ENCODE measurements around the gene CYSRT1. TPM values are rescaled to one million over a fixed set of nuclear protein-coding genes. Genes with fewer than 3 reads are reported as not detected.

CYSRT1 gene
- polyA plus RNA-seq, 1 donor (not counting 4 experiments of a cell fraction or from before 2014, with no cell fraction given): 0.80 TPM

- no peak overlapping the region for H3K4me3 ChIP-seq (ENCODE audit: control insufficient read depth in 2 of 3, extremely low read depth in 1 of 3, insufficient read depth in 2 of 3, low read depth in 1 of 3, low read length in 3 of 3)
- H3K4me2 ChIP-seq (ENCODE audit: control insufficient read depth, extremely low read depth, insufficient read depth, low read depth, low read length): no peak overlapping the region
- H3K4me1 ChIP-seq (ENCODE audit: control insufficient read depth, extremely low read depth, insufficient read depth, low read length): peaks cover 12% of the 10 kb centered on the region
Measured at GRCh38 chr9:137182836-137183235, 42.1 kb upstream of the CYSRT1 start.

GRCh38 chr9:137183980-137184595 lies 40.9 kb upstream of the CYSRT1 start:
- Histone ChIP-seq H3K27me3 (ENCODE audit: control insufficient read depth, extremely low read depth, insufficient read depth, low read length) (no peaks in the 10 kb centered on the region), H3K4me2 (ENCODE audit: control insufficient read depth, extremely low read depth, insufficient read depth, low read depth, low read length) (no peak overlapping the region), H3K27ac (ENCODE audit: control insufficient read depth, insufficient read depth, low read length) (no peak overlapping the region), H2AFZ (ENCODE audit: control insufficient read depth, low read length) (no peak overlapping the region), H3K9me3 (ENCODE audit: control insufficient read depth, low read depth, low read length) (no peaks in the 10 kb centered on the region), H3K9ac (ENCODE audit: control insufficient read depth, extremely low read depth, insufficient read depth, low read length) (no peak overlapping the region), H3K79me2 (ENCODE audit: control insufficient read depth, insufficient read depth, low read length) (peaks cover 30% of the 10 kb centered on the region), H3K9me1 (ENCODE audit: control insufficient read depth, extremely low read depth, insufficient read depth, low read length) (no peaks in the 10 kb centered on the region), H3K4me1 (ENCODE audit: control insufficient read depth, extremely low read depth, insufficient read depth, low read length) (peaks cover 13% of the 10 kb centered on the region), H3K36me3 (ENCODE audit: control insufficient read depth in 2 of 2, extremely low read depth in 1 of 2, insufficient read depth in 2 of 2, low read length in 2 of 2) (peaks cover 18 to 21% of the 10 kb centered on the region in 2 experiments), H4K20me1 (ENCODE audit: control insufficient read depth, extremely low read depth, insufficient read depth, low read length) (no peaks in the 10 kb centered on the region), H3K4me3 (ENCODE audit: control insufficient read depth in 2 of 3, extremely low read depth in 1 of 3, insufficient read depth in 2 of 3, low read depth in 1 of 3, low read length in 3 of 3) (no peak overlapping the region)
- FAIRE-seq: no peak
- TF ChIP-seq CTCF (optimal IDR thresholded peaks at IDR 0.05 in 1 of 3, IDR thresholded peaks at IDR 0.05 in 1 of 3, conservative IDR thresholded peaks at IDR 0.05 in 1 of 3; ENCODE audit: extremely low read depth in 1 of 3, insufficient read depth in 2 of 3, low read length in 3 of 3): no peak
- TF ChIP-seq EZH2 (IDR thresholded peaks at IDR 0.05; ENCODE audit: low read length): no peak
- DNase-seq (ENCODE audit: low read depth, low spot score): no peak
- dilution Hi-C loops (cut with MboI; ENCODE audit: extremely low pct_ligation_motif_present, low sequenced_read_pairs): no loop called here

More at GRCh38 chr9:137182836-137183235, 42.1 kb upstream of the CYSRT1 start:
- TF ChIP-seq CTCF (optimal IDR thresholded peaks at IDR 0.05 in 1 of 3, IDR thresholded peaks at IDR 0.05 in 1 of 3, conservative IDR thresholded peaks at IDR 0.05 in 1 of 3; ENCODE audit: extremely low read depth in 1 of 3, insufficient read depth in 2 of 3, low read length in 3 of 3): no peak
- TF ChIP-seq EZH2 (IDR thresholded peaks at IDR 0.05; ENCODE audit: low read length): no peak
- dilution Hi-C loops (cut with MboI; ENCODE audit: extremely low pct_ligation_motif_present, low sequenced_read_pairs): no loop called here
- Histone ChIP-seq H4K20me1 (ENCODE audit: control insufficient read depth, extremely low read depth, insufficient read depth, low read length) (no peaks in the 10 kb centered on the region), H3K27ac (ENCODE audit: control insufficient read depth, insufficient read depth, low read length) (no peak overlapping the region), H3K9ac (ENCODE audit: control insufficient read depth, extremely low read depth, insufficient read depth, low read length) (no peak overlapping the region), H3K79me2 (ENCODE audit: control insufficient read depth, insufficient read depth, low read length) (peaks cover 25% of the 10 kb centered on the region), H3K9me1 (ENCODE audit: control insufficient read depth, extremely low read depth, insufficient read depth, low read length) (no peaks in the 10 kb centered on the region), H3K27me3 (ENCODE audit: control insufficient read depth, extremely low read depth, insufficient read depth, low read length) (no peaks in the 10 kb centered on the region), H2AFZ (ENCODE audit: control insufficient read depth, low read length) (no peak overlapping the region), H3K36me3 (ENCODE audit: control insufficient read depth in 2 of 2, extremely low read depth in 1 of 2, insufficient read depth in 2 of 2, low read length in 2 of 2) (peaks cover 18 to 21% of the 10 kb centered on the region in 2 experiments), H3K9me3 (ENCODE audit: control insufficient read depth, low read depth, low read length) (no peaks in the 10 kb centered on the region)
- FAIRE-seq (no peak), DNase-seq (ENCODE audit: low read depth, low spot score) (no peak)
